Pancreas (tissue), 10 donors: ENCODE data around the gene ELOVL2. TPM values are rescaled to one million over a fixed set of nuclear protein-coding genes. Genes with fewer than 3 reads are reported as not detected.

Source experiments
- ATAC-seq, 4 donors: fragments of 200-7000 bp; cut with Tn5 transposase; one replicate each; pipeline versions ENCODE4 v1.8.0 to v1.9.1; 2020; ENCODE audit warnings: mild to moderate bottlenecking in 4 of 4, moderate library complexity in 4 of 4
- DNase-seq, 6 donors: peaks; one replicate each; pipeline ENCODE4 v3.0.0-alpha.2; 2020
- FAIRE-seq: peaks from 2 replicates; lab custom pipeline; 2012; peaks lifted over from hg19 to GRCh38; lab: Jason Lieb, UNC
- H3K27ac ChIP-seq, 4 donors: fragments of 200-600 bp; sonication (generic); 1 replicate in 3 of 4; 2 replicates in 1 of 4; pipeline versions ENCODE4 v1.5.0 to v1.8.0; 2020
- H3K27me3 ChIP-seq, 4 donors: fragments of 200-600 bp; one replicate each; pipeline ENCODE4 v1.8.0; 2021
- H3K36me3 ChIP-seq, 3 donors: fragments of 200-600 bp; sonication (generic) in 1 of 3; one replicate each; pipeline versions ENCODE4 v1.5.0 to v1.8.0; 2020 to 2021
- H3K4me1 ChIP-seq, 3 donors: fragments of 200-600 bp; one replicate each; pipeline ENCODE4 v1.8.0; 2021
- H3K4me3 ChIP-seq, 4 donors: fragments of 200-600 bp; sonication (generic) in 2 of 4; one replicate each; pipeline versions ENCODE4 v1.5.0 to v1.8.0; 2020 to 2021
- H3K9me3 ChIP-seq, 4 donors: fragments of 200-600 bp; one replicate each; pipeline ENCODE4 v1.8.0; 2021
- WGBS, 2 donors: extraction: QIAGEN DNeasy Blood & Tissue Kit; methylation state at CpG; one replicate each; pipeline ENCODE4 v1.1.7; 2013; 5-methylcytosine and 5-hydroxymethylcytosine counted together
- intact Hi-C, 3 donors: fragments of 100-400 bp; cut with DNase I; formaldehyde crosslinking; loops; one replicate each; pipeline versions ENCODE4 v1.11.1 to v1.14.2; 2022
- polyA plus RNA-seq, 2 donors: library from polyadenylated mRNA; stranded (reverse); fragments of 200-250 nt; gene quantifications; one replicate each; pipeline ENCODE4 v1.2.3, GENCODE V29; 2013
- total RNA-seq, 6 donors: library from RNA; stranded (reverse); fragmentation: NEBNext Ultra II Directional in 4 of 6; extraction: Animal tissue kit (Norgen Biotek cat#: 25700) in 4 of 6; gene quantifications; one replicate each; pipeline versions ENCODE4 v1.2.1 to v1.2.4, GENCODE V29; 2021 to 2023
- TF ChIP-seq, protein P1 (sequence below), 4 donors: fragments of 200-600 bp; sonication (generic) in 3 of 4; IDR thresholded peaks; one replicate each; pipeline versions ENCODE4 v1.5.0 to v1.8.0; 2021; ENCODE audit warnings: antibody characterized with exemption in 4 of 4
- donor health status: healthy with polysubstance abuse.
- donor health status: DM: no; HTN: no; CAD: no; lungs with moderate emphysema.
- donor health status: DM: no; HTN: no; CAD: no.
- donor health status: control.
- donor health status: control.
- donor health status: Bipolar disorder and iron deficiency.
- donor health status: DM: yes; HTN: yes; CAD: no.
- donor health status: DM: no; HTN: no; CAD: no.
- donor health status: DM: no; HTN: no; CAD: no.
- donor health status: DM: yes; HTN: yes; CAD: no.

ELOVL2 gene
- total and polyA plus RNA-seq, 8 donors = 1.3 to 2.2 (median 1.6) TPM

GRCh38 chr6:10981409-10981808 lies 62.7 kb downstream of the ELOVL2 start:
- DNase-seq (no peak), FAIRE-seq (no peak), ATAC-seq (no peak)
- 83 to 85% methylated on average over 1 of the region's 1 CpG for WGBS, 2 donors
- TF ChIP-seq, protein P1, sequence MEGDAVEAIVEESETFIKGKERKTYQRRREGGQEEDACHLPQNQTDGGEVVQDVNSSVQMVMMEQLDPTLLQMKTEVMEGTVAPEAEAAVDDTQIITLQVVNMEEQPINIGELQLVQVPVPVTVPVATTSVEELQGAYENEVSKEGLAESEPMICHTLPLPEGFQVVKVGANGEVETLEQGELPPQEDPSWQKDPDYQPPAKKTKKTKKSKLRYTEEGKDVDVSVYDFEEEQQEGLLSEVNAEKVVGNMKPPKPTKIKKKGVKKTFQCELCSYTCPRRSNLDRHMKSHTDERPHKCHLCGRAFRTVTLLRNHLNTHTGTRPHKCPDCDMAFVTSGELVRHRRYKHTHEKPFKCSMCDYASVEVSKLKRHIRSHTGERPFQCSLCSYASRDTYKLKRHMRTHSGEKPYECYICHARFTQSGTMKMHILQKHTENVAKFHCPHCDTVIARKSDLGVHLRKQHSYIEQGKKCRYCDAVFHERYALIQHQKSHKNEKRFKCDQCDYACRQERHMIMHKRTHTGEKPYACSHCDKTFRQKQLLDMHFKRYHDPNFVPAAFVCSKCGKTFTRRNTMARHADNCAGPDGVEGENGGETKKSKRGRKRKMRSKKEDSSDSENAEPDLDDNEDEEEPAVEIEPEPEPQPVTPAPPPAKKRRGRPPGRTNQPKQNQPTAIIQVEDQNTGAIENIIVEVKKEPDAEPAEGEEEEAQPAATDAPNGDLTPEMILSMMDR (IDR thresholded peaks at IDR 0.05) = no peak
- Histone ChIP-seq H3K4me3 (no peak overlapping the region), H3K27me3 (no peaks in the 10 kb centered on the region), H3K27ac (no peak overlapping the region), H3K9me3 (no peaks in the 10 kb centered on the region), H3K36me3 (no peaks in the 10 kb centered on the region), H3K4me1 (no peaks in the 10 kb centered on the region)
- intact Hi-C loops = no loop called here

DNA sequence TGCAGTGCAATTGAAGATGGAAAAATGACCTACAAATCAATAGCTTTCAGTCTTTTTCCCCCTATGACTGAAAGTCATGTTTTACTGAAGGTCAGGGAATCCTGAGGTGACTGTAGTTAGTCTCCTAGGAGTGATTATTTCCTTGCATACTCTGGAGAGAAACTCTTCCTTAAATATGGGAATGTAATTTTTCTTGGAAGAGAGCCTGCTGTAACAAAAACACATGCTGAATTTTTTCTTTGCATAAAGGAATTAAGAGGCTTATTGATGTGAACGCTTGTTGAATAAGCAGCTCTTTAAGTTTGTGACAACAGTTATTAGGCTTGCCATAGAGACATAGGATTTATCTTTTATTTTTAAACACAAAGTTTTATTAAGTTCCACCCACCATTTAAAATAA lies 64.5 kb downstream of the ELOVL2 start:
- DNase-seq = no peak
- no peak for ATAC-seq
- FAIRE-seq = no peak
- H3K4me1 ChIP-seq = no peaks in the 10 kb centered on the region
- H3K36me3 ChIP-seq = no peaks in the 10 kb centered on the region
- 79 to 97% methylated on average over 1 of the region's 1 CpG for WGBS, 2 donors
- TF ChIP-seq, protein P1 (IDR thresholded peaks at IDR 0.05) = no peak
- intact Hi-C loops = no loop called here
- no peaks in the 10 kb centered on the region for H3K27me3 ChIP-seq
- H3K27ac ChIP-seq = no peak overlapping the region
- no peak overlapping the region for H3K4me3 ChIP-seq
- no peaks in the 10 kb centered on the region for H3K9me3 ChIP-seq

GRCh38 chr6:10977231-10977968 lies 66.7 kb downstream of the ELOVL2 start:
- no peak for FAIRE-seq
- H3K36me3 ChIP-seq = no peaks in the 10 kb centered on the region
- intact Hi-C loops = no loop called here
- DNase-seq = no peak
- no peaks in the 10 kb centered on the region for H3K9me3 ChIP-seq
- WGBS, 2 donors = 85 to 87% methylated on average over 5 of the region's 5 CpGs
- ATAC-seq = no peak
- no peaks in the 10 kb centered on the region for H3K27me3 ChIP-seq
- H3K4me3 ChIP-seq = no peak overlapping the region
- H3K4me1 ChIP-seq = no peaks in the 10 kb centered on the region
- no peak overlapping the region for H3K27ac ChIP-seq
- TF ChIP-seq, protein P1 (IDR thresholded peaks at IDR 0.05) = no peak

DNA sequence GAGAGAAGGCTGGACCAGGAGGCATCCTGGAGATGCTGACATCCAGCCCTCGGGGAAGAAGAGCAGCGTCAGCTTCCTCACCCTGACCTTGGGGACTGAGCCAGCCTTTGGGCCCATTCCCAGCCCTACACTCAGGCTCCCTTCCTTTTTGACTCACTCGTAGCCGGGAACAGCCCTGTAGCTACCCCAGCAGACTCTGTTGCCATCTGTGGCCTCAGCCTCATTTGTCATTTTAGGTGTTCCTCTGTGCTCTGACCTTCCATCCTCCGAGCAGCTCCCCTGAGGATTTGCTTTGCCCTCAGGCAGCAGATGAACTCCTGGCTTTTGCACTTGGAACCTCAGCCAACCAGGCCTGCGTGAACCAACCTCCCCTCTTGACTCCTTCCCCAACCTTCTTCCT lies 67.5 kb downstream of the ELOVL2 start:
- TF ChIP-seq, protein P1 (IDR thresholded peaks at IDR 0.05) = no peak
- H3K4me1 ChIP-seq = no peaks in the 10 kb centered on the region
- no peak for DNase-seq
- H3K27me3 ChIP-seq = no peaks in the 10 kb centered on the region
- H3K9me3 ChIP-seq = no peaks in the 10 kb centered on the region
- no peak overlapping the region for H3K4me3 ChIP-seq
- FAIRE-seq = no peak
- intact Hi-C loops = no loop called here
- no peaks in the 10 kb centered on the region for H3K36me3 ChIP-seq
- WGBS, 2 donors = 58 to 79% methylated on average over 6 of the region's 6 CpGs
- no peak overlapping the region for H3K27ac ChIP-seq
- ATAC-seq = no peak

DNA sequence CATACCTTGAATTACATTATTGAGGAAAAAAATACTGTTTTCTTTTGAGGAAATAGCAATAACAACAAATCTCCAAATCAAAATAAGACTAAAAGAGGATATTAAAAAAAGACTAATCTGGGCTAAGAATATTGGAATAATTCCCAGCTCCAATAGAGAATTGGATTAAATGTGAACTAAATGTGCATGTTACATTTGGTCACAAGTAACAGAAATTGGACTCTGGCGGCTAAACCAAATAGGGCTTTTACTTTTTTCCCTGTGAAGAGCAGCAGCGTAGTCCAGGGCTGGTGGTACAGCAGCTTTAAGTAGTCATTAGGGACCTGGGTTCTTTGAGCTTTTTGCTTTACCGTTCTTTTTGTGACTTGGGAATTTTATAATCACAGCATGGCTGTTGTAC lies 71.9 kb downstream of the ELOVL2 start:
- FAIRE-seq = no peak
- no peaks in the 10 kb centered on the region for H3K4me1 ChIP-seq
- no peaks in the 10 kb centered on the region for H3K36me3 ChIP-seq
- ATAC-seq = no peak
- H3K4me3 ChIP-seq = no peak overlapping the region
- no peak for DNase-seq
- H3K9me3 ChIP-seq = no peaks in the 10 kb centered on the region
- no peaks in the 10 kb centered on the region for H3K27me3 ChIP-seq
- TF ChIP-seq, protein P1 (IDR thresholded peaks at IDR 0.05) = no peak
- H3K27ac ChIP-seq = no peak overlapping the region
- intact Hi-C loops = no loop called here
- WGBS, 2 donors = 85 to 88% methylated on average over 3 of the region's 3 CpGs
